Upper lobe of left lung (tissue), 4 donors: Measurements from ENCODE around the gene NRXN3.

Experiments
- POLR2A ChIP-seq, 4 donors: fragments of 450-650 bp; IDR thresholded peaks; one replicate each; pipeline ENCODE4 v1.5.1; 2016 to 2017; ENCODE audit warnings: antibody characterized with exemption in 4 of 4, mild to moderate bottlenecking in 2 of 4
- TF ChIP-seq, protein P1 (sequence below), 6 experiments: fragments of 450-650 bp in 4 of 6; fragments of 200-600 bp in 2 of 6; sonication (generic) in 2 of 6; IDR thresholded peaks; one replicate each; pipeline ENCODE4 v1.5.1; 2016 to 2019; ENCODE audit warnings: antibody characterized with exemption in 6 of 6

DNA sequence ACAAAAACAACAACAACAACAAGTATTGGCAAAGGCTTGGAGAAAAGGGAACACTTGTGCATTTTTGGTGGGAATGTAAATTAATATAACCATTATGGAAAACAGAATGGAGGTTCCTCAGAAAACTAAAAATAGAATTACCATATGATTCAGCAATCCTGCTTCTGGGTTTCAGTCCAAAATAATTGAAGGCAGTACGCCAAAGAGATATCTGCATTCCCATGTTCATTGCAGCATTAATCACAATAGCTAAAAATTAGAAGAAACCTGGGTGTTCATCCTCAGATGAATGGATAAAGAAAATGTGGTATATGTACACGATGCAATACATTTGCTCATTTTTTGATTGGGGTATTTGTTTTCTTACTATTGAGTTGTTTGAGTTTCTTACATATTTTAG lies 813.0 kb downstream of the NRXN3 start:
- TF ChIP-seq, protein P1, sequence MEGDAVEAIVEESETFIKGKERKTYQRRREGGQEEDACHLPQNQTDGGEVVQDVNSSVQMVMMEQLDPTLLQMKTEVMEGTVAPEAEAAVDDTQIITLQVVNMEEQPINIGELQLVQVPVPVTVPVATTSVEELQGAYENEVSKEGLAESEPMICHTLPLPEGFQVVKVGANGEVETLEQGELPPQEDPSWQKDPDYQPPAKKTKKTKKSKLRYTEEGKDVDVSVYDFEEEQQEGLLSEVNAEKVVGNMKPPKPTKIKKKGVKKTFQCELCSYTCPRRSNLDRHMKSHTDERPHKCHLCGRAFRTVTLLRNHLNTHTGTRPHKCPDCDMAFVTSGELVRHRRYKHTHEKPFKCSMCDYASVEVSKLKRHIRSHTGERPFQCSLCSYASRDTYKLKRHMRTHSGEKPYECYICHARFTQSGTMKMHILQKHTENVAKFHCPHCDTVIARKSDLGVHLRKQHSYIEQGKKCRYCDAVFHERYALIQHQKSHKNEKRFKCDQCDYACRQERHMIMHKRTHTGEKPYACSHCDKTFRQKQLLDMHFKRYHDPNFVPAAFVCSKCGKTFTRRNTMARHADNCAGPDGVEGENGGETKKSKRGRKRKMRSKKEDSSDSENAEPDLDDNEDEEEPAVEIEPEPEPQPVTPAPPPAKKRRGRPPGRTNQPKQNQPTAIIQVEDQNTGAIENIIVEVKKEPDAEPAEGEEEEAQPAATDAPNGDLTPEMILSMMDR (IDR thresholded peaks at IDR 0.05): no peak
- no peak for TF ChIP-seq POLR2A (IDR thresholded peaks at IDR 0.05)
